ENCODE measurements around the gene NPY5R. TPM values are rescaled to one million over a fixed set of nuclear protein-coding genes. Genes with fewer than 3 reads are reported as not detected.

NPY5R gene
- polyA plus RNA-seq = not detected

DNA sequence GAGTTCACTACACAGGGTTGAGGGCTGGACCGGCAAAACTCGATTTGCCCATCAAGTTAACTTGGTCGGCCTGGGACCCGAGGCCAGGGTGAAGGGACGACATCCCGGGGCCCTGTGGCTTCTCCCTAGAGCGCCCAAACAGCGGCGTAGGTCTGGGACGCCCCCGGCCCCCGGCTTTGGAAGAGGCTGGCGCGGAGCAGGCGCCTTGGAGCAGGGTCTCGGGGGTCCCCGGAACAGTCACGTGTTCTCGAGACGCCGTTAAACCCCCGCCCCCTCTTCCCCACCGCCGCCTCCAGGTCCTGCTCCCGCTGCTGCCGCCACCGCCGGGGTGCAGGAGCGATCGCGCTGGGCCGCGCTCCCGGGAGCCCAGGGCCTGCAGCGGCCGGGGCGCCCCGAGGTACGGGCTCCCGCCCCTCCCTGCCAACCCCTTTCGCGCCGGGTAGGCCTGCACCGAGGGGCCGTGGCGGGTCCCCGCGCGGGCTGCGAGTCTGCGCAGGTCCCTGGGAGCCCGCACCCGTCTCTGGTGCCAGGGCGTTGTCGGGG is at the start of gene NPY5R:
Gene NPY5R (plus strand): TSS at position 289 of the 543 bp plus-strand sequence. CDS start 6,382 bp downstream, outside the sequence.
- no peak within 1 kb of the TSS for H3K27ac Mint-ChIP-seq
- H3K4me3 Mint-ChIP-seq = no peak within 1 kb of the TSS
- H3K27me3 Mint-ChIP-seq = peaks cover 20% of the 10 kb centered on the region
- peaks cover 0 to 4% (median 1%) of the 10 kb centered on the region in 3 donors for H3K9me3 Mint-ChIP-seq
- no peaks in the 10 kb centered on the region for H3K4me1 Mint-ChIP-seq
- H3K36me3 Mint-ChIP-seq = no peaks in the 10 kb centered on the region

GRCh38 chr4:163295138-163295537 is 48.6 kb upstream of the NPY5R start:
- Mint-ChIP-seq H3K27ac (no peak overlapping the region), H3K4me1 (no peaks in the 10 kb centered on the region), H3K36me3 (no peaks in the 10 kb centered on the region), H3K4me3 (no peak overlapping the region), H3K9me3 (no peaks in the 10 kb centered on the region), H3K27me3 (peaks cover 5% of the 10 kb centered on the region)

DNA sequence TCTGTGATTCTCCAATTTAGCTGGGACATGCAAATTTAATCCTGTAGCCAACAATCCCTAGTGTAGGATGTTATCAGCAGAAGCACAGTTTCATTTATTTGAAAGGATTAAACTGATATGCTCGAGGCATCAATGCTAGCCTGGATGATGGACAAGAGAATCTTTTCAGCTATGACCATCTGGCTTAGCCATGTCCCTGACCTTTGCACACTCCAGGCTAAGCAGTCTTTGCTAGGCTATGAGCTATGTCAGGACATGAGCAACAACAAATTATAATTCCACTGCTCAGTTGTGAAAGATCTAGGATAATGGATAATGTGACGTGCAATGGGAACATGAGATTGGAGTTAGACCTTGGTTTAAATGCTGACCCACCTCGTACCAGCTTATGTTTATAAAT is 43.2 kb upstream of the NPY5R start:
- Mint-ChIP-seq H3K27me3 (no peaks in the 10 kb centered on the region), H3K36me3 (no peaks in the 10 kb centered on the region), H3K27ac (no peak overlapping the region), H3K4me3 (no peak overlapping the region), H3K9me3 (no peaks in the 10 kb centered on the region), H3K4me1 (no peaks in the 10 kb centered on the region)

- Mint-ChIP-seq H3K36me3 (no peaks in the 10 kb centered on the region), H3K9me3 (peaks cover 0 to 2% (median 0%) of the 10 kb centered on the region in 3 donors), H3K27me3 (peaks cover 2% of the 10 kb centered on the region), H3K4me3 (no peak overlapping the region), H3K27ac (no peak overlapping the region), H3K4me1 (peaks cover 0 to 2% (median 0%) of the 10 kb centered on the region in 3 donors)
Observed at GRCh38 chr4:163303069-163303468, 40.6 kb upstream of the NPY5R start.

DNA sequence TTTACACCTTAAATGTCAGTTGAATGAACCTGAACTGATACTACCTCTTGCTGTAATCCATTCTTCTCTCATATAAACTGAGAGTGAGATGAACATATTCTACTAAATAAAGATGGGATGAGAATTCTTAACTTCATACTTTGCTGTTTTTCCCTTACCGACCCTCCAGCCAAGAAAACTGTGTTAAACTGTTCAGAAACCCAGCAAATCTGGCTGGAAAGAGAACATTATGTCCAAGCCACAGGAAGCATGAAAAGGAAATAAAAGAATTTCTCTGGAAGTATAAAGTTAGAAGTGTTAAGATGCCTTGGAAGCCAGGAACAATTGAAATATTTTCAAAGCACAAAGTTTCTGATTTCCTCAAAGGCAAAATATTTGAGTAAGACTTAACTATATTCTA is 34.2 kb upstream of the NPY5R start:
- no peaks in the 10 kb centered on the region for H3K36me3 Mint-ChIP-seq
- H3K4me3 Mint-ChIP-seq = no peak overlapping the region
- H3K9me3 Mint-ChIP-seq = peaks cover 0 to 2% (median 0%) of the 10 kb centered on the region in 3 donors
- H3K4me1 Mint-ChIP-seq = peaks cover 0 to 2% (median 0%) of the 10 kb centered on the region in 3 donors
- no peak overlapping the region for H3K27ac Mint-ChIP-seq
- peaks cover 6% of the 10 kb centered on the region for H3K27me3 Mint-ChIP-seq

DNA sequence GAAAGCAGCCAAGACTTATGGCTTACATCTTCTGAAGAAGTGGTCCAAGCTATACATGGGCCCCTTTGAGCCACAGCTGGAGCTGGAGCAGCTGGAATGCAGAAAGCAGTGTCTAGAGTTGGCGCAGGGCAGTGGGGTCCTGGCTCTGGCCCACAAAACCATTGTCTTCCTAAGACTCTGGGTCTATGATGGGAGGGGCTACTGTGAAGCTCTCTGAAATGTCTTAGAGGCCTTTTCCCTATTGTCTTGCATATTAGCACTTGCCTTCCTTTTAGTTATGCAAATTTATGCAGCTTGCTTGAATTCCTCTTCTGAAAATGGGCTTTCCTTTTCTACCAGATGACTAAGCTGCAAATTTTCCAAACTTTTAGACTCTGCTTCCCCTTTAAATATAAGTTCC is 26.6 kb upstream of the NPY5R start:
- Mint-ChIP-seq H3K27ac (no peak overlapping the region), H3K27me3 (peaks cover 6% of the 10 kb centered on the region), H3K4me1 (no peaks in the 10 kb centered on the region), H3K9me3 (peaks cover 7 to 12% (median 11%) of the 10 kb centered on the region in 3 donors), H3K4me3 (no peak overlapping the region), H3K36me3 (peaks cover 4% of the 10 kb centered on the region)

DNA sequence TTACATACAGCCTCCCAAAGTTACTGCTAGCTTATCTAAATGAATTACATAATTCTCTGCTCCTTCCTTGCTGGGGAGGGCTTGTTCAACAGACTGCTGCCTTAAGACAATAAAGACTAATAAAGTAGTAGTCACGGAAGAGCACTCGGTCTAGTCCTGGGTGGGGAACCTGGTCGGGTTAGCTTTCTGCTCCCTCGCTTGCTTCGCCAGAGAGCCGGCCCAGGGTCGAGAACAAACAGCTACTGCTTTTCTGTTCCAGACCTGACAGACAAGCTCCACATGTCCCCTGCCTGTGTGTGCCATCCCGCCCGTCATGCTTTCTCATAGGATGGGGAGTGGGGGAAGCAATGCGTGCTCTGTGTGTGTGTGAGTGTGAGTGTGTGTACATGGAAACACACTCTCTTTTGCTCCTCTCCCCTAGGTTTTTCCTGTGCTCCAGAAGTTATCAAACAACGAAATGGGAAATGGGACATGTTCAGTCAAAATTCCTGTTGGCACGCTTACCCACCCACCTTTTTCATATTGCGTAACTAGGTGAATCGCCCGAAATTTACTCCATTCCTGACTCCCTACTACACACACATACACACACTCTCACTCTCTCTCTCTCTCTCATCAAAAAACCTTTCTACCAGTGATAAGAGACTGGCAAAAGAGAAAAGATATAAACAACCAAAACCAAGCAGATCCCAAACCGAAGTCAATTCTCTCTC is 12.6 kb upstream of the NPY5R start:
- Mint-ChIP-seq H3K36me3 (peaks cover 3% of the 10 kb centered on the region), H3K9me3 (peaks cover 0 to 4% (median 2%) of the 10 kb centered on the region in 3 donors), H3K4me3 (peak overlapping the region in 3 of 4 donors; percentile 41 to 76 (median 63)), H3K27me3 (peaks cover 40% of the 10 kb centered on the region), H3K4me1 (peaks cover 9 to 15% (median 15%) of the 10 kb centered on the region in 3 donors), H3K27ac (no peak overlapping the region)

DNA sequence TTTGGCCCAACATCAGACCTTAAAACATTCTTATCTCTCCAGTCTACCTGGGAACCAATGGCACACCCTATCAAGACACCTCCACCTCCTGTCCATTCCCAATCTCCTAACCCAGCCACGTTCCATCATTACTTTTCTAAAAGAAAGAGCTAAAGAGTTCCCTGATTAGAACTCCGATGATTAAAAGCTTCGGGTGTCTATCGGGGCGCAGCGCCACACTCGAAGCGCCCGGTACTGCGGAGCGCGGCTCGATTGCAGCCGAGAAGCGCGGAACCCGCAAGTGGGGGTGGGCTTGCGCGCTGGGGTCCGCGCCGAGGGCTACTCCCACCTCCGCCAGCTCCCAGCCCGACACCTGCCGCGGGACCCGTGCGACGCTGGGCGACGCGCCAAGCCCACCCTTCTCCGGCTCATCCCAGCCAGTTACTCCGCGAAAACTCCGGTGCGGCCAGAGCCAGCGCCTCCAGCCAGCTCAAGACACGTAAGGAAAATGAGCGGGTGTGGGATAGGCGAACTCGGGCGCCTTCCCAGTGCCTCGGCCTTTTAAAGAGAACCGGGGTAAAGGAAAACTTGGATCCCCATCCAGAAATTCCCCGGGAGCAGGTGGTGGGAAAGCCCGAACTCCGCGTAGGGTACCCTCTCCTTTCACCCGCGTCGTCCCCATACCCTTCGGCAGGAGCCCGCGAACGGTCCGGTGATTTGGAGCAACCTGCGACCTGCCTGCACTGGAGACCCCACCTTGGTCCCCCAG is 11.9 kb upstream of the NPY5R start:
- H3K27me3 Mint-ChIP-seq = peaks cover 40% of the 10 kb centered on the region
- H3K4me3 Mint-ChIP-seq = peak overlapping the region; percentile 44 to 92 (median 72)
- H3K9me3 Mint-ChIP-seq = peaks cover 0 to 4% (median 2%) of the 10 kb centered on the region in 3 donors
- peaks cover 3% of the 10 kb centered on the region for H3K36me3 Mint-ChIP-seq
- no peak overlapping the region for H3K27ac Mint-ChIP-seq
- H3K4me1 Mint-ChIP-seq = peaks cover 9 to 15% (median 15%) of the 10 kb centered on the region in 3 donors

DNA sequence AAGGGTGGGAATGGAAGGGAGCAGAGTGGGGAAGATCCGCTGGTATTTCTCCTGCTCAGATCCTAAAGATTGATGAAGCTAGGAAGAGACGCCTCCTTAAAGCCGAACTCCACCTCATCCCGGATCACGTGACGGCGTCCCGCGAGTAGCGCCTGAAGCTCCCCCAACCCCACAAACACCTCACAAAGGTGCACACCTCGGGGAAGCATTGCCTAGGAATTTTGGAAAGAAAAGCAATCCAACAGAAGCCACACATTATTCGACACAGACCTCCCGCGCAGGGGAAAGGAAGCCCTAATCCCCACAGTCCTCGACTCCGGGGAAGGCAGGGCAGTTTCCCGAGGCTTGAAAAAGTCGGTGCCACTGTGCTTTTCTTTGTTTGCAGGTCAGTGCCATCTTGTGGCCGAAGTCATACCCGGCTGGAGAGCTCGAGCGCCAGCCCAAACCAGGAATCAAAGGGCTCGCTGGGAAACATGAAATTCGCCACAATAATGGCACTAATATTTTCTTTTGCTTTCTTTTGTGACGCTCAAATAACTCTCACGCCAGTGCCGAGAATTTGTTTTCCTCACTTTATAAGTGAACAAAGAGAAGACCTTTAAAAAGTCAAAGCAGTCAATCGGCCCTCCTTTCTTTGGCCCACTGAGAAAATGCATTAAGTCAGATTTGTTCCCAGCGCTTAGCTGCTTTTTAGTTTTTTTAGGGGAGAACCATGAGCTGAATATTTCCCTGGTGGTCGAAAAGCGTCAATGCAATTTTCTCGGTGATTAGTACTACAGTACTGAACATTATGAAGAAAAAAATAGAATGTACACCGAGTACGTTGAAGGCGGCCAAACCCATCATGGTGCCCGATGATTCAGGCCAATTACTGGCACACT is 10.9 kb upstream of the NPY5R start, which contains the start of gene NPY1R:
Gene NPY1R (minus strand): TSS at position 71 of the 881 bp plus-strand sequence. CDS start 6,042 bp downstream, outside the sequence.
- Mint-ChIP-seq H3K36me3 (peaks cover 3% of the 10 kb centered on the region), H3K27me3 (peaks cover 39% of the 10 kb centered on the region), H3K9me3 (peaks cover 0 to 4% (median 2%) of the 10 kb centered on the region in 3 donors), H3K4me3 (peak within 1 kb of the TSS; percentile 44 to 92 (median 72)), H3K27ac (no peak within 1 kb of the TSS), H3K4me1 (peaks cover 9 to 15% (median 15%) of the 10 kb centered on the region in 3 donors)

DNA sequence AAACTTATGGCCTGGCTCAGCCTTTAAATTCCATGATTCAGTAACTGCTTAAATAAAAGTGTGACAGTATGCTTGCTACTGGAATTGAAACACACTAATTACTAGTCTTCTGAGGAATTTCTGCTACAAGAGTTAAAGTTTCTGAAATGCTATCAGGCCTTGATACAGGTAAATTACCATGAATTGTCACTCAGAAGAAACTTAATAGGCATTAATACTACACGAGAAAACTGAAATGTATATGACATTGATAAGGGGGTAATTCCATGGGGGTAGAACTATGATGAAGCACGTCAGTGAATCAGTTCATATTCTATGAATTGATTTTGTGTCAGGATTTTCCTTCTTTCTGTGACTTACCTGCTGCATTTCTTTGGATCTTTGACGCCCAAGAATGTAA is 8.3 kb upstream of the NPY5R start:
- Mint-ChIP-seq H3K27me3 (peaks cover 33% of the 10 kb centered on the region), H3K36me3 (peaks cover 1% of the 10 kb centered on the region), H3K27ac (no peak overlapping the region), H3K9me3 (peaks cover 0 to 4% (median 2%) of the 10 kb centered on the region in 3 donors), H3K4me3 (no peak overlapping the region), H3K4me1 (peaks cover 9 to 15% (median 15%) of the 10 kb centered on the region in 3 donors)

- H3K36me3 Mint-ChIP-seq = no peaks in the 10 kb centered on the region
- no peak overlapping the region for H3K4me3 Mint-ChIP-seq
- H3K27ac Mint-ChIP-seq = no peak overlapping the region
- peaks cover 20% of the 10 kb centered on the region for H3K27me3 Mint-ChIP-seq
- H3K9me3 Mint-ChIP-seq = peaks cover 0 to 4% (median 3%) of the 10 kb centered on the region in 3 donors
- H3K4me1 Mint-ChIP-seq = no peaks in the 10 kb centered on the region
Observed at GRCh38 chr4:163344147-163345125, 744 bp downstream of the NPY5R start.

GRCh38 chr4:163350672-163351071 is 7.0 kb downstream of the NPY5R start:
- H3K9me3 Mint-ChIP-seq = peaks cover 0 to 4% (median 1%) of the 10 kb centered on the region in 3 donors
- H3K4me1 Mint-ChIP-seq = no peaks in the 10 kb centered on the region
- no peak overlapping the region for H3K4me3 Mint-ChIP-seq
- H3K27me3 Mint-ChIP-seq = peaks cover 10% of the 10 kb centered on the region
- no peak overlapping the region for H3K27ac Mint-ChIP-seq
- no peaks in the 10 kb centered on the region for H3K36me3 Mint-ChIP-seq

GRCh38 chr4:163353054-163353453 is 9.4 kb downstream of the NPY5R start:
- Mint-ChIP-seq H3K4me1 (no peaks in the 10 kb centered on the region), H3K27me3 (peaks cover 7% of the 10 kb centered on the region), H3K9me3 (peaks cover 0 to 1% (median 0%) of the 10 kb centered on the region in 3 donors), H3K4me3 (no peak overlapping the region), H3K36me3 (no peaks in the 10 kb centered on the region), H3K27ac (no peak overlapping the region)
